GM23338 (cell line): Measurements from ENCODE around the gene CD99L2.

Experiments
- CTCF ChIP-seq, 2 experiments: fragments of 200-600 bp in 1 of 2; sonication (generic) in 1 of 2; conservative IDR thresholded peaks; 2 replicates each; pipeline versions ENCODE4 v1.5.1 to v1.6.1; 2016 to 2017; ENCODE audit warnings: antibody characterized with exemption in 2 of 2, low read depth in 2 of 2, mild to moderate bottlenecking in 2 of 2, moderate library complexity in 1 of 2
- JUNB ChIP-seq: IDR thresholded peaks from one replicate; pipeline ENCODE4 v1.6.1; 2016; ENCODE audit warnings: antibody characterized with exemption; ENCODE audit not compliant: unreplicated experiment
- REST ChIP-seq: IDR thresholded peaks from one replicate; pipeline ENCODE4 v1.6.1; 2018; ENCODE audit warnings: antibody characterized with exemption; ENCODE audit not compliant: unreplicated experiment

GRCh38 chrX:150761176-150761818 is 137.2 kb downstream of the CD99L2 start:
- TF ChIP-seq CTCF (conservative IDR thresholded peaks at IDR 0.05; ENCODE audit: low read depth in 2 of 2) (peak in 1 of 2 experiments; percentile 51; a peak in 3 of 4 replicates), REST (no peak), JUNB (no peak)
